ENCODE measurements around the gene MRPL51. TPM values are rescaled to one million over a fixed set of nuclear protein-coding genes. Genes with fewer than 3 reads are reported as not detected.

Gene MRPL51
- total and polyA plus RNA-seq, 2 experiments from 2014 or later = 68.3 to 301 TPM

GRCh38 chr12:6465467-6466183, 27.4 kb downstream of the MRPL51 start:
- H3K27ac ChIP-seq = no peak overlapping the region
- no peak overlapping the region for H3K4me3 ChIP-seq
- H3F3A ChIP-seq (ENCODE audit: insufficient read depth) = peaks cover 13% of the 10 kb centered on the region; the same call in 1 of the 2 replicates
- no peaks in the 10 kb centered on the region for H3K9me3 ChIP-seq (ENCODE audit: low read depth)
- H3K4me1 ChIP-seq (ENCODE audit: insufficient read depth) = peaks cover 16% of the 10 kb centered on the region
- TF ChIP-seq EZH2phosphoT487 (IDR thresholded peaks at IDR 0.05; ENCODE audit: insufficient read depth, low read depth) (no peak), EZH2 (IDR thresholded peaks at IDR 0.05; ENCODE audit: insufficient read depth, poor library complexity, severe bottlenecking) (no peak)
- no peaks in the 10 kb centered on the region for H3K27me3 ChIP-seq (replicated peaks; ENCODE audit: insufficient read depth)
- no peaks in the 10 kb centered on the region for H4K20me1 ChIP-seq (ENCODE audit: insufficient read depth)
- no peaks in the 10 kb centered on the region for H3K9me2 ChIP-seq (ENCODE audit: insufficient read depth)
- no peak overlapping the region for H3K9ac ChIP-seq
- WGBS, 2 experiments (ENCODE audit: low coverage in 1 of 2, low lambda C conversion rate in 2 of 2, missing lambda C conversion rate in 2 of 2) = 32 to 33% methylated on average over 6 of the region's 6 CpGs
- no peak overlapping the region for H2AFZ ChIP-seq
- H3K36me3 ChIP-seq (ENCODE audit: low read depth) = peaks cover 15% of the 10 kb centered on the region
- peak; percentile 81 for DNase-seq
- in situ Hi-C loops (cut with MboI) = no loop called here
- no peak overlapping the region for H3K4me2 ChIP-seq (ENCODE audit: unreplicated experiment)
- H3K79me2 ChIP-seq (ENCODE audit: insufficient read depth) = peaks cover 45% of the 10 kb centered on the region

- in situ Hi-C loops (cut with MboI) = no loop called here
- H3K36me3 ChIP-seq (ENCODE audit: low read depth) = peaks cover 15% of the 10 kb centered on the region
These were observed 28.5 kb downstream of the MRPL51 start for GRCh38 chr12:6464531-6464930.

GRCh38 chr12:6463858-6464257, 29.2 kb downstream of the MRPL51 start:
- 83 to 93% methylated on average over 6 of the region's 6 CpGs for WGBS, 2 experiments (ENCODE audit: low coverage in 1 of 2, low lambda C conversion rate in 2 of 2, missing lambda C conversion rate in 2 of 2)
- in situ Hi-C loops (cut with MboI) = no loop called here
- TF ChIP-seq EZH2phosphoT487 (IDR thresholded peaks at IDR 0.05; ENCODE audit: insufficient read depth, low read depth) (no peak), EZH2 (IDR thresholded peaks at IDR 0.05; ENCODE audit: insufficient read depth, poor library complexity, severe bottlenecking) (no peak)
- no peak for DNase-seq
- Histone ChIP-seq H3K27ac (no peak overlapping the region), H4K20me1 (ENCODE audit: insufficient read depth) (no peaks in the 10 kb centered on the region), H3K9me3 (ENCODE audit: low read depth) (no peaks in the 10 kb centered on the region), H3K9ac (no peak overlapping the region), H3K36me3 (ENCODE audit: low read depth) (peaks cover 21% of the 10 kb centered on the region), H3K4me1 (ENCODE audit: insufficient read depth) (peaks cover 11% of the 10 kb centered on the region), H3K9me2 (ENCODE audit: insufficient read depth) (no peaks in the 10 kb centered on the region), H3K79me2 (ENCODE audit: insufficient read depth) (peaks cover 33% of the 10 kb centered on the region), H3K27me3 (replicated peaks; ENCODE audit: insufficient read depth) (no peaks in the 10 kb centered on the region), H3K4me3 (no peak overlapping the region), H2AFZ (no peak overlapping the region), H3K4me2 (ENCODE audit: unreplicated experiment) (no peak overlapping the region), H3F3A (ENCODE audit: insufficient read depth) (peaks cover 9% of the 10 kb centered on the region; the same call in 1 of the 2 replicates)

More at GRCh38 chr12:6464531-6464930, 28.5 kb downstream of the MRPL51 start:
- Histone ChIP-seq H3K27me3 (replicated peaks; ENCODE audit: insufficient read depth) (no peaks in the 10 kb centered on the region), H3K4me2 (ENCODE audit: unreplicated experiment) (no peak overlapping the region), H3F3A (ENCODE audit: insufficient read depth) (peaks cover 12% of the 10 kb centered on the region; the same call in 1 of the 2 replicates), H4K20me1 (ENCODE audit: insufficient read depth) (no peaks in the 10 kb centered on the region), H2AFZ (no peak overlapping the region), H3K9ac (no peak overlapping the region), H3K79me2 (ENCODE audit: insufficient read depth) (peaks cover 39% of the 10 kb centered on the region), H3K4me1 (ENCODE audit: insufficient read depth) (peaks cover 16% of the 10 kb centered on the region), H3K9me3 (ENCODE audit: low read depth) (no peaks in the 10 kb centered on the region), H3K4me3 (no peak overlapping the region), H3K9me2 (ENCODE audit: insufficient read depth) (no peaks in the 10 kb centered on the region), H3K27ac (no peak overlapping the region)
- TF ChIP-seq EZH2 (IDR thresholded peaks at IDR 0.05; ENCODE audit: insufficient read depth, poor library complexity, severe bottlenecking) (no peak), EZH2phosphoT487 (IDR thresholded peaks at IDR 0.05; ENCODE audit: insufficient read depth, low read depth) (no peak)
- DNase-seq = no peak
- 92 to 98% methylated on average over 8 of the region's 8 CpGs for WGBS, 2 experiments (ENCODE audit: low coverage in 1 of 2, low lambda C conversion rate in 2 of 2, missing lambda C conversion rate in 2 of 2)

GRCh38 chr12:6463216-6463615, 29.8 kb downstream of the MRPL51 start:
- Histone ChIP-seq H3K27me3 (replicated peaks; ENCODE audit: insufficient read depth) (no peaks in the 10 kb centered on the region), H3K4me1 (ENCODE audit: insufficient read depth) (peaks cover 4% of the 10 kb centered on the region), H3K79me2 (ENCODE audit: insufficient read depth) (peaks cover 26% of the 10 kb centered on the region), H2AFZ (no peak overlapping the region), H3K9ac (no peak overlapping the region), H3K9me3 (ENCODE audit: low read depth) (no peaks in the 10 kb centered on the region), H3F3A (ENCODE audit: insufficient read depth) (peaks cover 4% of the 10 kb centered on the region; the same call in 1 of the 2 replicates), H3K9me2 (ENCODE audit: insufficient read depth) (no peaks in the 10 kb centered on the region), H4K20me1 (ENCODE audit: insufficient read depth) (no peaks in the 10 kb centered on the region), H3K4me2 (ENCODE audit: unreplicated experiment) (no peak overlapping the region), H3K4me3 (no peak overlapping the region), H3K27ac (no peak overlapping the region), H3K36me3 (ENCODE audit: low read depth) (peaks cover 22% of the 10 kb centered on the region)
- no peak for TF ChIP-seq EZH2phosphoT487 (IDR thresholded peaks at IDR 0.05; ENCODE audit: insufficient read depth, low read depth)
- no peak for TF ChIP-seq EZH2 (IDR thresholded peaks at IDR 0.05; ENCODE audit: insufficient read depth, poor library complexity, severe bottlenecking)
- in situ Hi-C loops (cut with MboI) = no loop called here
- no peak for DNase-seq
- WGBS, 2 experiments (ENCODE audit: low coverage in 1 of 2, low lambda C conversion rate in 2 of 2, missing lambda C conversion rate in 2 of 2) = 61 to 68% methylated on average over 7 of the region's 7 CpGs
